ENCODE data around the gene RHOC. TPM values are rescaled to one million over a fixed set of nuclear protein-coding genes. Genes with fewer than 3 reads are reported as not detected.
A peak's percentile ranks its signal among the peaks of the same experiment; 100 is the strongest.

The RHOC gene
- total and polyA plus RNA-seq, 2 experiments from 2014 or later, result 257 to 358 TPM

- H3K27me3 ChIP-seq, result no peaks in the 10 kb centered on the region
- H3K4me3 ChIP-seq, result no peak overlapping the region
- H3K36me3 ChIP-seq, result peaks cover 43% of the 10 kb centered on the region
- DNase-seq (ENCODE audit: low read depth in 1 of 2, low spot score in 1 of 2), result no peak
- H3K4me1 ChIP-seq (ENCODE audit: low read depth), result peaks cover 12% of the 10 kb centered on the region
- no peaks in the 10 kb centered on the region for H3K9me3 ChIP-seq (ENCODE audit: low read depth)
- TF ChIP-seq, protein P1, sequence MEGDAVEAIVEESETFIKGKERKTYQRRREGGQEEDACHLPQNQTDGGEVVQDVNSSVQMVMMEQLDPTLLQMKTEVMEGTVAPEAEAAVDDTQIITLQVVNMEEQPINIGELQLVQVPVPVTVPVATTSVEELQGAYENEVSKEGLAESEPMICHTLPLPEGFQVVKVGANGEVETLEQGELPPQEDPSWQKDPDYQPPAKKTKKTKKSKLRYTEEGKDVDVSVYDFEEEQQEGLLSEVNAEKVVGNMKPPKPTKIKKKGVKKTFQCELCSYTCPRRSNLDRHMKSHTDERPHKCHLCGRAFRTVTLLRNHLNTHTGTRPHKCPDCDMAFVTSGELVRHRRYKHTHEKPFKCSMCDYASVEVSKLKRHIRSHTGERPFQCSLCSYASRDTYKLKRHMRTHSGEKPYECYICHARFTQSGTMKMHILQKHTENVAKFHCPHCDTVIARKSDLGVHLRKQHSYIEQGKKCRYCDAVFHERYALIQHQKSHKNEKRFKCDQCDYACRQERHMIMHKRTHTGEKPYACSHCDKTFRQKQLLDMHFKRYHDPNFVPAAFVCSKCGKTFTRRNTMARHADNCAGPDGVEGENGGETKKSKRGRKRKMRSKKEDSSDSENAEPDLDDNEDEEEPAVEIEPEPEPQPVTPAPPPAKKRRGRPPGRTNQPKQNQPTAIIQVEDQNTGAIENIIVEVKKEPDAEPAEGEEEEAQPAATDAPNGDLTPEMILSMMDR (IDR thresholded peaks at IDR 0.05; ENCODE audit: low read depth, low read length), result no peak
- no peak overlapping the region for H3K27ac ChIP-seq
Observed at GRCh38 chr1:112693821-112694220, 13.1 kb downstream of the RHOC start.

DNA sequence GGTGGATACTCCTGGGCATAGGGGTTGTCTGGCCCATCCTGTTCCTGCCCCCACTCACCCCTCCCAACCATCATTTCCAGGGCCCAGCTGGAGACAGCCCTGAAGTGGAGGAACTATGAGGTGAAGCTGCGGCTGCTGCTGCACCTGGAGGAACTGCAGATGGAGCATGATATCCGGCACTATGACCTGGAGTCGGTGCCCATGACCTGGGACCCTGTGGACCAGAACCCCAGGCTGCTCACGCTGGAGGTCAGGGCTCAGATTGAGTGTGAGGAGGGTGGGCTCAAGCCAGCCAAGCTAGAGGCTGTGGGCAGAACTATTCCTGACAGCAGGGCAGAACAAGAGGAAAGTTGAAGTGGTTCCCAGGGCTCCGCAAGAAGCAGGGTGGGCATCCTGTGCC is 14.2 kb downstream of the RHOC start:
- Histone ChIP-seq H3K9me3 (ENCODE audit: low read depth) (no peaks in the 10 kb centered on the region), H3K27me3 (no peaks in the 10 kb centered on the region), H3K4me1 (ENCODE audit: low read depth) (peaks cover 8% of the 10 kb centered on the region), H3K36me3 (peaks cover 43% of the 10 kb centered on the region), H3K27ac (no peak overlapping the region), H3K4me3 (no peak overlapping the region)
- DNase-seq (ENCODE audit: low read depth in 1 of 2, low spot score in 1 of 2), result no peak
- TF ChIP-seq, protein P1 (IDR thresholded peaks at IDR 0.05; ENCODE audit: low read depth, low read length), result no peak

DNA sequence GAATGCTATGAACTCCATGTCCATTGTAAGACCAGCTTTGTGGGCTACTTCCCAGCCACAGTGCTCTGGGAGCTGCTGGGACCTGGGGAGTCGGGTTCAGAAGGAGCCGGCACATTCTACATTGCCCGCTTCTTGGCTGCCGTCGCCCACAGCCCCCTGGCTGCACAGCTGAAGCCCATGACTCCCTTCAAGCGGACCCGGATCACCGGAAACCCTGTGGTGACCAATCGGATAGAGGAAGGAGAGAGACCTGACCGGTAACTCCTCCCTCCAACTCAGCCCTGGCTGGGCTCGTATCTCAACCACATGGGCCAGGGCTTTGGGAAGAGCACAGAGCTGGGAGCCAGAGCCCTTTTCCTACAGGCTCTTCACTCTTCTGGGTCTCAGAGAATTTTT is 17.1 kb downstream of the RHOC start:
- Histone ChIP-seq H3K36me3 (peaks cover 32% of the 10 kb centered on the region), H3K27me3 (no peaks in the 10 kb centered on the region), H3K4me3 (no peak overlapping the region), H3K27ac (no peak overlapping the region), H3K4me1 (ENCODE audit: low read depth) (peaks cover 10% of the 10 kb centered on the region), H3K9me3 (ENCODE audit: low read depth) (no peaks in the 10 kb centered on the region)
- TF ChIP-seq, protein P1 (IDR thresholded peaks at IDR 0.05; ENCODE audit: low read depth, low read length), result no peak
- no peak for DNase-seq (ENCODE audit: low read depth in 1 of 2, low spot score in 1 of 2)

DNA sequence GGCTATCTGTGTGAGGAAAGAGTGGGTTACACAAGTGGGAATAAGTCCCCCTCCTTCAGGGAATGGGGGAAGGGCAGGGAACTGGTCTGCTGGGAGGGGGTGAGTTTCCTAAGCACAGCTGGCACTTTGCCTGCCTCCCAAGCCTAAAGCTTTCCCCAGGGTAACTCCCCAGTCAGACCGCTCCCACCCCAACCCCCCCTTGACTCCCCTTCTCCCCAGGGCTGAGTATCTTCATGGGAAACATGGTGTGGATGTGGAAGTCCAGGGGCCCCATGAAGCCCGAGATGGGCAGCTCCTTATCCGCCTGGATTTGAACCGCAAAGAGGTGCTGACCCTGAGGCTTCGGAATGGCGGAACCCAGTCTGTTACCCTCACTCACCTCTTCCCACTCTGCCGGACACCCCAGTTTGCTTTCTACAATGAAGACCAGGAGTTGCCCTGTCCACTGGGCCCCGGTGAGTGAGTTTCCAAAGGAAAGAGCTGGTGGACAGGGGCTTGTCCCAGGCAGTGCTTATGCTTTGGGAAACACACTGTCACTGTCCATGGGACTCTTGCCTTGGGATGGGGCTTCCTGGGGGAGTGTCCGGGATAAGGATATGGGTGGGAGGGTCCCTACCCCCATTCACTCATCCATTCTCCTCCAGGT is 17.6 kb downstream of the RHOC start:
- TF ChIP-seq, protein P1 (IDR thresholded peaks at IDR 0.05; ENCODE audit: low read depth, low read length), result no peak
- peak overlapping the region; percentile 55 for H3K27ac ChIP-seq
- H3K27me3 ChIP-seq, result no peaks in the 10 kb centered on the region
- peaks cover 26% of the 10 kb centered on the region for H3K36me3 ChIP-seq
- H3K4me3 ChIP-seq, result no peak overlapping the region
- no peak for DNase-seq (ENCODE audit: low read depth in 1 of 2, low spot score in 1 of 2)
- peaks cover 10% of the 10 kb centered on the region for H3K4me1 ChIP-seq (ENCODE audit: low read depth)
- H3K9me3 ChIP-seq (ENCODE audit: low read depth), result no peaks in the 10 kb centered on the region

DNA sequence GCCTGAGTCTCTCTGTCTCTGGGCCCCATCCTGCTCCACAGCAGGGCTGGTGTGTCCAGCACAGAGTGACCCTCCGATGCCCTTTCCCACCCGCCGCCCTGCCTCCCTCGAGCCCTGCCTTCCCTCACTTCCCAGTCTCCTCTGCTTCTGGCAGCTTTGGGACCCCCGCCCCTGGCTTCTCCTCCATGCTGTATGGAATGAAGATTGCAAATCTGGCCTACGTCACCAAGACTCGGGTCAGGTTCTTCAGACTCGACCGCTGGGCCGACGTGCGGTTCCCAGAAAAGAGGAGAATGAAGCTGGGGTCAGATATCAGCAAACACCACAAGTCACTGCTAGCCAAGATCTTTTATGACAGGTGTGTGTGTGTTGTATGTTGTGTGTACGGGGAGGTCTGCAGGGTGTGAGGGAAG is 18.1 kb downstream of the RHOC start:
- H3K4me1 ChIP-seq (ENCODE audit: low read depth), result peaks cover 10% of the 10 kb centered on the region
- H3K36me3 ChIP-seq, result peaks cover 21% of the 10 kb centered on the region
- TF ChIP-seq, protein P1 (IDR thresholded peaks at IDR 0.05; ENCODE audit: low read depth, low read length), result no peak
- H3K9me3 ChIP-seq (ENCODE audit: low read depth), result no peaks in the 10 kb centered on the region
- peak in 1 of 2 donors; percentile 14 for DNase-seq (ENCODE audit: low read depth in 1 of 2, low spot score in 1 of 2)
- peak overlapping the region; percentile 55 for H3K27ac ChIP-seq
- no peak overlapping the region for H3K4me3 ChIP-seq
- H3K27me3 ChIP-seq, result no peaks in the 10 kb centered on the region

All from cardiac muscle cell (in vitro differentiated cells and primary cell).